Measurements from ENCODE around the gene POU4F2.
"Not testable (repeated sequence)": the region's sequence is repeated elsewhere in the genome, so short reads cannot be mapped to it uniquely, and the experiment has no call there.

The POU4F2 gene

DNA sequence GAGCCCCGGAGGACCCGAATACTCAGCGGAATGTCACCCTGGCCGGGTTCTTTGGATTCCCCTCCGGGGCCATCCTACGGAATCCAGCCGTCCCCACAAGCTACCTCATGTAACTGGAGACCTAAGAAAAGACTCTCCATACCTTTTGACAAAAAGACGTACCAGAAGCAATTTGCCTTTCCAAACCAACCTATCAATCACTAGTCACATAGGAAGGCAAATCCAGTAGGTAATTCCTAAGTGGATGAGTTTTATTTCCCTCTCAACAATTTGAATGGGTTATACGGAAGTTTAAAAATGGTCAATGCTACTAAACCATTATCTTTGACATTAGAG is 16.8 kb downstream of the POU4F2 start:
- no peak for DNase-seq

DNA sequence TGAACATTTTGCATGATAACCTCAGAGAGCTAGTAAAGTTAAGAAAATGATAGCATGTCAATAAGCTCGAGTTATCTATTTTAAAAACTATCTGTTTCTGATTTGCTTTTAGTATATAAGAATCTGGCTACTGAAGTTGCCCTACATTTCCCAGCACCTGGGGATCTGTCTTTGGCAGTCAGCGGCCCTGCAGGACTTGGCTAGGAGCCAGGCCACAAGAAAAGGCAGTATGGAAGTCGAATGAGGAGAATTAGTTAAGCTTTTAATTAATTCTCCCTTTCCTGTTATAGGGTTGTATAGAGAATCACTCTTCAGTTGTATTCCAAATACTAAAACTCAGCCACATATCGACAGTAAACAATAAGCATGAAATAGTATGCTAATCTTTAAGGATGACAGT is 22.7 kb downstream of the POU4F2 start:
- DNase-seq, result no peak

GRCh38 chr4:146663968-146664311 is 25.2 kb downstream of the POU4F2 start:
- DNase-seq, result not testable (repeated sequence)

GRCh38 chr4:146674829-146675570 is 36.3 kb downstream of the POU4F2 start:
- no peak for DNase-seq
